ENCODE results near the gene TIE1.

- TF ChIP-seq CTCF (IDR thresholded peaks at IDR 0.05): no peak
- no peak for TF ChIP-seq POLR2A (IDR thresholded peaks at IDR 0.05)
Measured at GRCh38 chr1:43340559-43340958, 39.8 kb downstream of the TIE1 start.
